GM18526 (cell line): ENCODE results near the gene CDC42SE2.

ENCODE experiments used
- POLR2A ChIP-seq: IDR thresholded peaks from 3 replicates; pipeline ENCODE4 v1.6.1; 2011; ENCODE audit not compliant: insufficient read length; ENCODE audit errors: extremely low read depth

The CDC42SE2 gene

DNA sequence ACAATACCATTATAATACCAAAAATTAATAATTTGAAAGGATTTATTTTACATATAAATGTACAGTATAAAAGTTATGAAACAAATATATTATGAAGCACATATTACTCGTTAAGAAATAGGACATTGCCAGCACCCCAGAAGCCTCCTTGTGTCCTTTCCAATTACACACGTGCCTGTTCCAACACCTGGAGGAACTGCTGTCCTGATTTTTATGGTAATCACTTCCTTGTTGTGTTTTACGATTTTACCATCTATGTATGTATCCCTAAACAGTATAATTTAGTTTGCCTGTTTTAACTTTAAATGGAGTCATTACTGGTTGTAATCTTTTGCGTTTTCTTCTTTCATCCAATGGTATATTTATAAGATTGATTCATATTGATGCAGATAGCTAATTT is 105.0 kb downstream of the CDC42SE2 start:
- TF ChIP-seq POLR2A, result no peak

DNA sequence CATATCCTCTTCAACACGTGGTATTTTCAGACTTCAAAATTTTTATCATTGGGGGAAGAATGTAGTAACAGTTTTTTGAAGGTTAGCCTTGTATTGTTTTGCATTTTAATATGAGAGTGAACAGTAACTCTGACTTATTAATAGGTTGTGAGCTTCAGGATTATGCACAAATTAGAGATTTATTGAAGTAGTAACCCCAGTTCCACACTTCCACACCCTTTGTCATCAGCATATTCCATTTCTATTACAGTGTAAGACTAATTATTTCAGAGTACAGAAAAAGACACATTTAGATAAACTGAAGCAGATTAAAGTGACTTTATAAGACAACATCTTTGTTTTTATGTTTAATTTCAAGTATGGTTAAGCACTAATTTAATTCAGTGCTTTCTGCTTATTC is 105.7 kb downstream of the CDC42SE2 start:
- no peak for TF ChIP-seq POLR2A

DNA sequence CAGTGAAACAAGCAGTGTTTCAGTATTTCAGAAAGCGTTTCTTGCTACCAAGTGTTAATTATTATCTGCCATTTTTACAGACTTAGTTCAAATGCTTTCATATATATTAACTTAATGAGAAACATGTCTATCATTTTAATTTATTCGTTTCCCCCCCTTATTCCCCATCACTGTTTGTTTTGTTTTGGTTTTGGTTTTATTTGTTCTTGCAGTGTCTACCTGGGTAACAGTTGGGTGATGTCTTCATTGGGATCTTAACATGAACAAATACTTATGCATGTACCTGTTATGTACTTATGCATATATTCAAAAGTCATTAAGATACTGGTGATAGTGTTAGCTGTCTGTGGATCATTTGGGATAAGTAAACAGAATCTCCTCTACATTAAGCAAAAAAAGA is 108.0 kb downstream of the CDC42SE2 start:
- TF ChIP-seq POLR2A, result no peak

DNA sequence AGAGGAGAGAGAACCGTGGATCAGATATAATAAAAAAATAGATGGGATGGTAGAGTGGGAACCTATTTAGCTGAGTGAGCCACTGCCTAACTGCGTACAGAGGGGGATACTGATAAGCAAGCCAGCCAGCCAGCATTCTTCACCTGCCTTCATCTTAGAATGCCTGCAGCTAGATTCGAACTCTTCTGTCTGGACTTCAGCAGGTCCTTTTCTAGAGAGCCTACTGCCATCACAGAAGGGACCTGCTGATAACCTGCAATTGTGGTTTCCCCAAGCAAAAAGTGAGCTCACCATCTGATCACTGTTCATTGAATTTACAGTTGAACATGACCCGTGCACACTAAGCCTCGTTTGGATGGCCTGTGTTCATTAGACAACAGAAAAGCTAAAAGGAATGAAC is 109.4 kb downstream of the CDC42SE2 start:
- no peak for TF ChIP-seq POLR2A

DNA sequence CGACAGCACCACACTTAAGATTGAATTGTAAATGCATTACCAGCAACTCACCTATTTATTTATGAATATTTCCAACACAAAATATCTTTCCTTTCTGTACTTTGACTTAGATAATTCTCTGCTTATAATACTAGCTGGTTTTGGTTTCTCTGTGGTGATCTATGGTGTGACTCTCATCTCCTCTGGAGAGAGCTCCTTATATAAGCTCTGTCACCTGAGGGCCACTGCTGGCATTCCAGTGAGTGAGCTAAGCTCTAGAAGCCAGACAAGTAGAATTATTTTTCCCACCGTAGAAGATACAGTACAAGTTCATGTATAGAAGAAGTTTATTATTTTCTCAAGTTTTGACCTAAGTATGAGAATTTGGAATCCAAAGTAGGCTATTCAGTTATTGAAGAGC is 111.5 kb downstream of the CDC42SE2 start:
- TF ChIP-seq POLR2A, result no peak

DNA sequence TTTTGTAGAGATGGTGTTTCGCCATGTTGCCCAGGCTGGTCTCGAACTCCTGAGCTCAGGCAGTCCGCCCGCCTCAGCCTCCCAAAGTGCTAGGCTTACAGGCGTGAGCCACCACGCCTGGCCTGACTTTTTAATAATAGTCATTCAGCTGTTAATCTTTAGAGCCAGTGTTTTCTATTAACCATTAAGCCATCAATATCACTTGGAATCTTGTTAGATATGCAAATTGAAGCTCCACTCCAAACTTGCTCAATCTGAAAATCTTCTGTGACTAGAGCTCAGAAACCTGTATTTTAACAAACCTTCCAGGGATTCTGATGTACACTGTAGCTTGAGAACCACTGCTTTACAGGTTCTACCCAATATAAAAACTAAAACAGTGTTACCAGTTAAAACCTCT is 113.5 kb downstream of the CDC42SE2 start:
- no peak for TF ChIP-seq POLR2A

DNA sequence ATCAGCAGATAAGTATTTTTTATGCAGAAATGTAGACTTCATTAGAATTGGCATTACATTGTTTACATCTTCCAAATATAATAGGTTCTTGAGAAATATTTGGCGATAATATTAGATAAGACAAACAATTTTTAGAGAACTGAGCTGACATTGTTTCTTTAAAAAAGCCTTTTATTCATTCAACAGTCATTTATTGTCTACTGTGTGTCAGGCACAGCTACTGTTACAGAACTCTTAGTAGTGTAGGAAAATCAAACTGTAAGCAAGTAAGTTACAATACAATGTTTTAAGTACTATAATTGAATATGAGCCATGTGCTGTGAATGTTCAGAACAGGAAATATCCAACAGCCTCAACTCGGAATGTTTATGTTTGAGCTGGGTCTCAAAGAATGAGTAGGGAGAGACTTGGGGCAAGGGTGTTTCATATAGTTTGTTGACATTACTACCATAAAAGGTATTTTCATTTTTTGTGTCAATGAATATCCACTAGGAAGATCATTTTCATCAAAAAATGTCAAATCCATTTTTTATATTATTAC is 114.0 kb downstream of the CDC42SE2 start:
- no peak for TF ChIP-seq POLR2A

DNA sequence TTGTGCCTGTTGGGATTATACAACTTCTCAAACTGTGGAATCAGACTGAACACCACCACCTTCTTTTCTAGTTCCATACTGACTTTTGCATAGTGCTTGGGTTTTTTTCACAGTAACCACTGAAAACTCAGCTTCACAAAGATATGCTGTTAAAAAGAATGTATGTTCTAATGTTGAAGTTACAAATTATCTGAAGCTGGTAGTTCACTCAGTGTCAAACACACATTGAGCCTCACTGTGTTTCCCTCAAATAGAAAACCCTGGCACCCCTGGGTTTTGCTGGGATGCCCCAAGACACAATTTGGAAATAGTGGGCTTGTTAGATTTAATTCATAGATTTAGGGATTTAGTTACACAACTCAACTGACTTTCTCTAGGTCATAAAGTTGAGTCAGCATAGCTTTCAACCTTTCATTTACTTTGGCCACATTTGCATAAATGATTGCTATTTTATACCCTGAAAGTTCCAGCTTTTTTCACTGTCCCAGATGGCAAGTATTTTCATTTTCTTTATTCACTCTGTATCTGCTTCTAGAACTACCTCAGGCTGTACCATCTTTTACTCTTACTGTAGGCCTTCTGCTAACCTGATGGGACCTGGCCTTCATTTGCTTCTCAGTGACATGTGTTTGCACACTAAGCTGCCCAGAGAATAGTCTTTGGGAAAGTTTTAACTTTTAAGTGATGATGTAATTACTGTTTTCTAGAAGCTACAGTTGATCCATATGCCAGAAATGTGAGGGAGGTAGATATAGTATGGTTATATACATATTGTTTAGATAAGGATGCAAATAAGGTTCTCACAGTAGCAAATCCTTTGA is 115.1 kb downstream of the CDC42SE2 start:
- TF ChIP-seq POLR2A, result no peak

DNA sequence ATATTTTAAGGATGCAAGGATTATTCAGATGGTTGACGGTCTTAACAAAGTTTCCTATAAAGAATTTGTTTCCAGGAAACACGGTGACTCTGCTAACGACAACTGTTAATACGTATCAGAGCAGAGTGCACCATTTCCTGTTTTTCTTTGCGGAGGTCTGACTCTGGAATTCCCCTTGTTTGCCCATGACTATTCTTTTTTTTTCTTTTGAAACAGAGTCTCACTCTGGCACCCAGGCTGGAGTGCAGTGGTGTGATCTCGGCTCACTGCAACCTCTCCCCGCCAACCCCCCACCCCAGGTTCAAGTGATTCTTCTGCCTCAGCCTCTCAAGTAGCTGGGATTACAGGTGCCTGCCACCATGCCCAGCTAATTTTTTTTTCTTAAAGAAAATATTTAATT is 115.9 kb downstream of the CDC42SE2 start:
- TF ChIP-seq POLR2A, result no peak

DNA sequence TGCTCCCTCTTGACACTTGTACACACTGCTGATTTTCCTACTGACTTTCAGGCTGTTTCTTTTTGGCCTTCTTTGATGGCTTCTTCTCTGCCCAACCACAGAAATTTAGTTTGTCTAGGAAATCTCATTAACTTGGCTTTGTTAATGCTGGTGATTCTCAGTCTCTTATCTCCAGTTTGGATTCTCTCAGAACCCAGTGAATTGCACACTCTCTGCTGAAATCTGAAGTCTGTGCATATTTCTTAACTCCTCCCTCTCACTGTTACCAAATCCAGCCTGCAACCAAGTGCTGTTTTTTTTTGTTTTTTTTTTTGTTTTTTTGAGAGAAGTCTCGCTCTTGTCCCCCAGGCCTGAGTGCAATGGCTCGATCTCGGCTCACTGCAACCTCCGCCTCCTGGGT is 117.2 kb downstream of the CDC42SE2 start:
- no peak for TF ChIP-seq POLR2A

DNA sequence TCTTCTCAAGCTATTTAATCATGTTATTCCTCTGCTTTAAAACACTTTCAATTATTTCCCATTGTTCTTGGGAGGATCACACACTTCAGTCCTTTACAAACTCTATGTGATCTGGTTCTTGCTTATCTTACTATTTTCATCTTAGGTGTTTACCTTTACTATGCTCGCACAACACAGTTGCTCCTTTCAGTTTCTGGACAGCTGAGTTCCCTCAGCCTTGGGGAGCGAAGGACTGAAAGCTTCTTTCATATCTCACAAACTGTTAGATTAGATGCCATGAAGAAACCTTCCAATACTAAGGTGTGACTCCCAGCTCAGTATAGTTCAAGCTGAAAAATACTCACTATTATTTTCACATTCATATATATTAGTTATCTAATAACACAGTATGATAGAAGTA is 117.9 kb downstream of the CDC42SE2 start:
- no peak for TF ChIP-seq POLR2A

DNA sequence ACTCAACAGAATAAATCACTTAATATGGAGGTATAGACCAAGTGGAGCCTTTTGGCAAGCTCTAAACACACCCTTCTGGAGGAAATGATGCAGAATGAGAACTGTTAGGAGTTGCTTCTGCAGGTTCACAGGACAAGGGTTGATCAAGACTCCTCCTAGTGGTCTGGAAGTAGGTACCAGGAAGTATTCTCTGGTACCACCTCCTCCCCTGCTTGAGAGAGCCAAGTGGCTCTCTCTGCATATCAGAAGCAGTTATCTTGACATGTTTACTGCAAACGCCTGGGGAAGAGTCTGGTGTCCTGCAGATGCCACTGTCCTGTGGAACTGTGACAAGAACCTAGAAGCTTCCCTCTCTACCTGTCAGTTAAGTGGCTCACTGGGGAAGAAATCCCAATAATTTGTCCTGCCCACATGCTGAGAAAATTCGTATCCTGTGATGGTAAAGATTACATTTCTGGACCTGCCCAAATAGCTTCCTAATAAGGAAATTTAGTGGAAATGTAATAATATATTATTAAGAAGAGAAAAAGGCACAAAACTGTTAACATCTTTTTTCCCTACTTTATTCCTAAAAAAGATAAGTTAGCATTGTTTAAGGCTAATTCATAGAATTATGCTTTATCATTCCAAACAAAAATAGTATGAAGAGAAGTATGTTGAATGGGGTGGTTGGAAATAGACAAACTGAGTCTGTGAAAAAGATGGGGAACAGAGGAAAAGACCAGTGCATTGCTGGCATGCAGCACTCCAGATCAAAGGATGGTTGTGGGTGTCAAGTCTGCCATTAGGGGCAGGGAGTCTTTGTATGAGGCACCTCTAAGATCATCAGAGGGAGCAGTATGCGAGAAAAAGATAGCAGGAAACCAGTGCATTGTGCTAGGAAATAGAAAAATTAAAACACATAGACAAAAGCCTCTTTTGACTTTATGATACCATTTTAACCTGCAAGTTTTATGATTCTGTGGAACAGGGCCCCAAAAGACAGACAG is 118.8 kb downstream of the CDC42SE2 start:
- no peak for TF ChIP-seq POLR2A

DNA sequence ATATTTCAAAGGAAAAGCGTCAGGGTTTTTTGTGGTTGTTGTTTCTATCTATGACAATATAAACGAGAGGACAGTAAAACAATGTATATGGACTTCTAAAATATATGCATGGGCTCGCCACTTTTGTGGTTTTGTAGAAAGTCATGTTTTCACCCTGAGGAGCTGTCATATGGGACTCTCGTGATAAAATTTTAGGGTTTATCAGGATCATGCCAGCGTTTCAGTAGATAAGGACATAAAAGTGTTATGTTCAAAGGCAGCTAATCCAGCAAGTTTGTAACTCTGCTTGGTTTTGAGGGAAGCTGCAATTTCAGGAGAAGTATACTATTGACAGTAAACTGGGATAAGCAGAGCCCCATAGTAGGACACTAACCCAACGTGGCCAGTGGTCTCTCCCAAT is 120.3 kb downstream of the CDC42SE2 start:
- TF ChIP-seq POLR2A, result no peak

DNA sequence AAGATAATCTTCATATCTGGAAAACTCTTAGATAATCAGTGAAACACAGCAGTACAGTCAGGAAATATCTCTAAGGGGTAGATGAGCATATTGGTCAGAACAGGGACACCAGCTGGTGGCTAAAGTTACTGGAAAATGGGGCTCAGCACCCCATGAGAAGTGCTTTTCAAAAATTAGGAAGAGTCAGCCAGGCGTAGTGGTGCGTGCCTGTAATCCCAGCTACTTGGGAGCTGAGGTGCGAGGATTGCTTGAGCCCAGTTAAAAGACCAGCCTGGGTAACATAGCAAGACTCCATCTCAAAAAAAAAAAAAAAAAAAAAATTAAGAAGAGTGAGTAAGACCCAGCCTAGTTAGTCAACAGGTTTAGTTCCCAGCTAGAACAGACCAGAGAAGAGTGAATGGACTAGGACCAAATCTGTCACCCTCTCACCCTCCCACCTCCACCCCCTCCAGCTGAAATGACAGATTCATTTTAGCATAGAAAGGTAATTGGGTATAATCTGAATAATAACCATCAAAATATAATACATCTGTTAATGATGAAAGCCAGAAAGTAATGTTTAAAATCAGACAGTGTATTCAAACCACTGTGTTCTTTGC is 120.9 kb downstream of the CDC42SE2 start:
- TF ChIP-seq POLR2A, result no peak

DNA sequence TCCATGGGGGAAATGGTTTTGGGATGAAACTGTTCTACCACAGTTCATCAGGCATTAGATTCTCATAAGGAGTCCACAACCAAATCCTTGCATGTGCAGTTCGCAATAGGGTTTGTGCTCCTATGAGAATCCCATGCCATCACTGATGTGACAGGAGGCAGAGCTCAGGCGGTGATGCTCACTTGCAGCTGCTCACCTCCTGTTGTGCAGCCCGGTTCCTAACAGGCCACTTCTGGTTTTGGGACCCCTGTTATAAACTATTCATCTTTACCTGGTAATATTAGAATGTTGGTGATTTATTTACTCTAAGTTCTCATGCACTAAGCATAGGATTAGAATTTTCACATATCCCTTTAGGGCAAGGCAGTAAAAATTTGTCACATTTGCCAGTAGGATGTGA is 122.3 kb downstream of the CDC42SE2 start:
- no peak for TF ChIP-seq POLR2A

DNA sequence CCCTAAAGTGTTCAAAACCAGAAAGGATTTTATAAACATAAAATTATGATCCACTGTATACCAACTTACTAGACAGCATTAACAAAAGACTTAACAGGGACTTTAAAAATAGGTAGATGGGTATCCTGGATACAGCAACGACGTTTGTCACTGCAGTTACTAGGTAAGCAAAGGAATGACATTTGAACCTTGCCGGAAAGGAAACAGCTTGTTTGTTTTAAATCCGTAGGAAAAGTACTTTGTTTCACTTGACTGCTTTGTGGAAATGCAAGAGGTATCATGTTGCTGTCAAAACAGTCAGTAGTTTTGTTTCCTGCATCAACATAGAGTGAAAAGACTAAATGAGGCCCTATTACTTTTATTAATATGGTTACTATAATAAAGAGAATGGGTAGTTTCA is 122.9 kb downstream of the CDC42SE2 start:
- TF ChIP-seq POLR2A, result no peak

DNA sequence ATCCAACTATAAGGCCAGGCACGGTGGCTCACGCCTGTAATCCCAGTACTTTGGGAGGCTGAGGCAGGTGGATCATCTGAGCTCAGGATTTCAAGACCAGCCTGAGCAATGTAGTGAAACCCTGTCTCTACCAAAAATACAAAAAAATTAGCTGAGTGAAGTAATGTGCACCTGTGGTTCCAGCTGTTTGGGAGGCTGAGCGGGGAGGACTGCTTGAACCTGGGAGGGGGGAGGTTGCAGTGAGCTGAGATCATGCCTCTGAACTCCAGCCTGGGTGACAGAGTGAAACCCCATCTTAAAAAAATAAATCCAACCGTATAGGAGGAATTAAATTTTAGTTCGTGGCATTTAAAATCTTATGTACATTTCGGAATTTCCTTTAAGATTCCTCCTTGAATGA is 123.4 kb downstream of the CDC42SE2 start:
- no peak for TF ChIP-seq POLR2A
